PC-3 (cell line): ENCODE measurements around the gene NPS. TPM values are rescaled to one million over a fixed set of nuclear protein-coding genes. Genes with fewer than 3 reads are reported as not detected.

Source experiments
- ATAC-seq: fragments of 200-7000 bp; cut with Tn5 transposase; 2 replicates; pipeline ENCODE4 v1.9.1; 2020; ENCODE audit warnings: mild to moderate bottlenecking, moderate library complexity
- BruUV-seq: library from RNA; stranded (reverse); fragments of 400-500 nt; replicated peaks from 2 replicates; lab custom pipeline; 2021; lab: Mats Ljungman, UMichigan
- CTCF ChIA-PET: fragments of 300-600 bp; sonication (Branson Sonifier 250); formaldehyde crosslinking; loops from one replicate; lab custom pipeline; 2022; ENCODE audit warnings: antibody characterized with exemption; lab: Charles Lee
- POLR2A ChIA-PET: fragments of 300-600 bp; sonication (Branson Sonifier 250); formaldehyde crosslinking; loops from one replicate; lab custom pipeline; 2022; ENCODE audit warnings: antibody characterized with exemption; ENCODE audit not compliant: unreplicated experiment; lab: Charles Lee
- DNase-seq: peaks from one replicate; pipeline ENCODE4 v3.0.0-alpha.2; 2015
- H2AFZ ChIP-seq: fragments of 300-600 bp; sonication (generic); 2 replicates; pipeline ENCODE4 v1.6.0; 2016; ENCODE audit warnings: antibody characterized with exemption, low read length
- H3F3A ChIP-seq: fragments of 300-600 bp; sonication (generic); one replicate; pipeline ENCODE4 v1.6.0; 2017; ENCODE audit warnings: antibody characterized with exemption, low read length, control low read depth, mild to moderate bottlenecking; ENCODE audit not compliant: unreplicated experiment
- H3K27ac ChIP-seq: fragments of 300-600 bp; sonication (generic); 2 replicates; pipeline ENCODE4 v1.5.1; 2016; ENCODE audit warnings: mild to moderate bottlenecking, low read length
- H3K27me3 ChIP-seq: fragments of 300-600 bp; sonication (generic); 2 replicates; pipeline ENCODE4 v1.6.1; 2016; ENCODE audit warnings: low read length, mixed read lengths
- H3K36me3 ChIP-seq: fragments of 300-600 bp; sonication (generic); 2 replicates; pipeline ENCODE4 v1.6.1; 2016; ENCODE audit warnings: low read depth, mixed run types, low read length, mixed read lengths
- H3K4me1 ChIP-seq: fragments of 300-600 bp; sonication (generic); 2 replicates; pipeline ENCODE4 v1.5.1; 2016; ENCODE audit warnings: low read length; ENCODE audit not compliant: insufficient read depth
- H3K4me2 ChIP-seq: fragments of 300-600 bp; sonication (generic); 2 replicates; pipeline ENCODE4 v1.6.0; 2016; ENCODE audit warnings: low read length
- H3K4me3 ChIP-seq: fragments of 300-600 bp; sonication (generic); 2 replicates; pipeline ENCODE4 v1.5.1; 2016; ENCODE audit warnings: mild to moderate bottlenecking, low read length, mixed read lengths
- H3K79me2 ChIP-seq: fragments of 300-600 bp; sonication (generic); 2 replicates; pipeline ENCODE4 v1.6.1; 2017; ENCODE audit warnings: low read length, mixed read lengths
- H3K9ac ChIP-seq: fragments of 300-600 bp; sonication (generic); 2 replicates; pipeline ENCODE4 v1.6.0; 2016; ENCODE audit warnings: mild to moderate bottlenecking, low read length
- H3K9me2 ChIP-seq: fragments of 300-600 bp; sonication (generic); replicated peaks from 2 replicates; pipeline ENCODE4 v1.6.1; 2016; ENCODE audit warnings: mixed run types, low read length, mixed read lengths
- H3K9me3 ChIP-seq: fragments of 300-600 bp; sonication (generic); 2 replicates; pipeline ENCODE4 v1.6.1; 2016; ENCODE audit warnings: low read length, mixed read lengths
- H4K20me1 ChIP-seq: fragments of 300-600 bp; sonication (generic); 2 replicates; pipeline ENCODE4 v1.6.1; 2016; ENCODE audit warnings: low read length, mixed read lengths
- EZH2 ChIP-seq: fragments of 300-600 bp; sonication (generic); IDR thresholded peaks from one replicate; pipeline ENCODE4 v1.6.1; 2017; ENCODE audit warnings: antibody characterized with exemption, mild to moderate bottlenecking, low read length; ENCODE audit not compliant: unreplicated experiment
- EZH2phosphoT487 ChIP-seq: fragments of 300-600 bp; sonication (generic); IDR thresholded peaks from 2 replicates; pipeline ENCODE4 v1.6.1; 2018; ENCODE audit warnings: mild to moderate bottlenecking, antibody characterized with exemption, low read length, borderline replicate concordance
- intact Hi-C: fragments of 100-400 bp; cut with micrococcal nuclease; formaldehyde crosslinking; loops from 2 replicates; pipeline ENCODE4 v1.9.0; 2023
- total RNA-seq: library from RNA; depleted of rRNA; stranded (reverse); fragments of >200 nt; gene quantifications from 2 replicates; pipeline ENCODE4 v1.2.3, GENCODE V29; 2014
- TF ChIP-seq, protein P1 (sequence below): fragments of 300-600 bp; sonication (generic); conservative IDR thresholded peaks from 2 replicates; pipeline ENCODE4 v1.5.1; 2017; ENCODE audit warnings: antibody characterized with exemption, low read depth, mild to moderate bottlenecking, low read length

The NPS gene
- total RNA-seq, 1 experiment from 2014 or later = not detected

DNA sequence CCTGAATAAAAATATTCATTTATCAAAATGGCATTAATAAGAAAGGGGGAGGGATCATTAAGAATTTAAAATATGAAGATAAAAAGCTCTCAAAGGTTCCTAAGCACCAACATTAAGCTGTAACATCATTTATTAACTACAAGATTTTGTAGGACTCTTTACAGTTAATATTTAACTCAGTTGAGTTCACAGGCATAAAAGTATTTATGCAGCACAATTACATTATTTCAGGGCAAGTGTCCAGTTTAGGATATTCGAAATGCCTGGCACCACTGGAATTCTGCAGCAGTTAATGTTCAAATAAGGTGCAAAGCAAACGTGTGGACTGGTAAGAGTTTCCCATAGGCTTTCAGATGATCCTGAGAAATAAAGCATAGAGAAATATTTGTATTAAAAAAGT, 30.5 kb downstream of the NPS start:
- POLR2A ChIA-PET = no interaction called here
- Histone ChIP-seq H3K36me3 (no peaks in the 10 kb centered on the region), H4K20me1 (no peaks in the 10 kb centered on the region), H3K9ac (no peak overlapping the region), H3K27ac (no peak overlapping the region), H3K27me3 (peaks cover 26% of the 10 kb centered on the region; the same call in 1 of the 2 replicates), H3K79me2 (no peaks in the 10 kb centered on the region), H3K4me3 (no peak overlapping the region), H2AFZ (no peak overlapping the region), H3K9me2 (no peaks in the 10 kb centered on the region), H3F3A (no peaks in the 10 kb centered on the region), H3K4me1 (no peaks in the 10 kb centered on the region), H3K9me3 (no peaks in the 10 kb centered on the region), H3K4me2 (no peak overlapping the region)
- no TSS peak for BruUV-seq
- ATAC-seq (no peak), DNase-seq (no peak)
- CTCF ChIA-PET = no interaction called here
- TF ChIP-seq EZH2phosphoT487 = no peak
- intact Hi-C loops = no loop called here

DNA sequence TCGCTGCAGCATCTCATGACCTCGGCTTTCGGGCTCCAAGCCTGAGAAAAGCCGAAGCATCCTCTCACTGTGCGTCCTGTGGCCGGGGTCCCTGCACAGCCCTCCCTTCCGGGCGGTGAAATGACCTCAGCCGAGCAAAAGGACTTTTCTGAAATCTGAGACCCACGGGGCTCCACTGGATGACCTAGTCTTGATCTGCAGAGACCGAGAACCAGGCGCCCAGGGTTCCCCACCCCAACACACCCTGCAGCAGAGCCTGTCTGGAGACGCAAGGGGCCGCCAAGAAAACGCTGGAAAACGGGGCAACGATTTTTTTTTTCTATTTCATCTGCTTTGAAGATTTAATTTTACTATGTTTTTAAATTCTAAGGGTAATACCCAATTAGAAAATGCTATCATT, 31.7 kb downstream of the NPS start:
- no peaks in the 10 kb centered on the region for H3K9me2 ChIP-seq
- no TSS peak for BruUV-seq
- ChIA-PET CTCF (no interaction called here), POLR2A (no interaction called here)
- no peaks in the 10 kb centered on the region for H3F3A ChIP-seq
- H3K9ac ChIP-seq = no peak overlapping the region
- no peaks in the 10 kb centered on the region for H3K4me1 ChIP-seq
- H3K4me3 ChIP-seq = no peak overlapping the region
- H2AFZ ChIP-seq = no peak overlapping the region
- TF ChIP-seq, protein P1, sequence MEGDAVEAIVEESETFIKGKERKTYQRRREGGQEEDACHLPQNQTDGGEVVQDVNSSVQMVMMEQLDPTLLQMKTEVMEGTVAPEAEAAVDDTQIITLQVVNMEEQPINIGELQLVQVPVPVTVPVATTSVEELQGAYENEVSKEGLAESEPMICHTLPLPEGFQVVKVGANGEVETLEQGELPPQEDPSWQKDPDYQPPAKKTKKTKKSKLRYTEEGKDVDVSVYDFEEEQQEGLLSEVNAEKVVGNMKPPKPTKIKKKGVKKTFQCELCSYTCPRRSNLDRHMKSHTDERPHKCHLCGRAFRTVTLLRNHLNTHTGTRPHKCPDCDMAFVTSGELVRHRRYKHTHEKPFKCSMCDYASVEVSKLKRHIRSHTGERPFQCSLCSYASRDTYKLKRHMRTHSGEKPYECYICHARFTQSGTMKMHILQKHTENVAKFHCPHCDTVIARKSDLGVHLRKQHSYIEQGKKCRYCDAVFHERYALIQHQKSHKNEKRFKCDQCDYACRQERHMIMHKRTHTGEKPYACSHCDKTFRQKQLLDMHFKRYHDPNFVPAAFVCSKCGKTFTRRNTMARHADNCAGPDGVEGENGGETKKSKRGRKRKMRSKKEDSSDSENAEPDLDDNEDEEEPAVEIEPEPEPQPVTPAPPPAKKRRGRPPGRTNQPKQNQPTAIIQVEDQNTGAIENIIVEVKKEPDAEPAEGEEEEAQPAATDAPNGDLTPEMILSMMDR = no peak
- no peak for TF ChIP-seq EZH2phosphoT487
- H3K36me3 ChIP-seq = no peaks in the 10 kb centered on the region
- ATAC-seq (no peak), DNase-seq (no peak)
- no peaks in the 10 kb centered on the region for H3K79me2 ChIP-seq
- no peak overlapping the region for H3K4me2 ChIP-seq
- H3K27ac ChIP-seq = no peak overlapping the region
- H3K27me3 ChIP-seq = peaks cover 26% of the 10 kb centered on the region; the same call in 1 of the 2 replicates
- H3K9me3 ChIP-seq = no peaks in the 10 kb centered on the region
- intact Hi-C loops = no loop called here
- H4K20me1 ChIP-seq = no peaks in the 10 kb centered on the region

DNA sequence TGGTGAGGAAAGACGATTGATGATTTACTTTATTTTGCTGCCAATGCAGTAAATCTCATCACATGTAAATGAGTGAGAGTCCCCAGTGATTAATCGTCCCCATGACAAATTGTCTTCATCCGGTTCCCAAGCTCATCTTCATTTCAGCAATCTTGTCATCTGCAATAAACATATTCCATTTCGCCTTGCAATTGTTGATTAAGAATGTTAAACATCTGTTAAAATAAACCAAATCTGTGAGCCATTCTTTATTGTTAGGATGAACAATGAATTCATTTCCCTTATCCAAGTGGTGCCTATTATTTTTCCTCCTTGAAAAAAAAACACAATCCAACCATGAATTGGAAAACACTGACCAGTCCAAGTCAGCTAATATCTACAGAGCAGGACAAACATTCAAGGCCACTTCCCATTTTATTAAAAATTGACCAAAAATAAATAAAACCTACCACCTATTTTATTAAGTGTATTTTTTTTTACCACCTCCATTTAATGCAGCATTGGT, 36.5 kb downstream of the NPS start:
- no peaks in the 10 kb centered on the region for H3K4me1 ChIP-seq
- H2AFZ ChIP-seq = no peak overlapping the region
- no peaks in the 10 kb centered on the region for H3K36me3 ChIP-seq
- no peaks in the 10 kb centered on the region for H3K79me2 ChIP-seq
- H3K9me2 ChIP-seq = no peaks in the 10 kb centered on the region
- intact Hi-C loops = no loop called here
- TF ChIP-seq EZH2 = no peak
- DNase-seq (no peak), ATAC-seq (no peak)
- POLR2A ChIA-PET = no interaction called here
- no peaks in the 10 kb centered on the region for H3K9me3 ChIP-seq
- H3K9ac ChIP-seq = no peak overlapping the region
- no peaks in the 10 kb centered on the region for H3F3A ChIP-seq
- H4K20me1 ChIP-seq = no peaks in the 10 kb centered on the region
- H3K27me3 ChIP-seq = peaks cover 23% of the 10 kb centered on the region
- no peak overlapping the region for H3K27ac ChIP-seq
- CTCF ChIA-PET = no interaction called here
- no TSS peak for BruUV-seq
- H3K4me2 ChIP-seq = no peak overlapping the region
- no peak overlapping the region for H3K4me3 ChIP-seq
